ENCODE data around the gene CDH15. TPM values are rescaled to one million over a fixed set of nuclear protein-coding genes. Genes with fewer than 3 reads are reported as not detected.

CDH15 gene
- total and polyA plus RNA-seq, 7 experiments from 2014 or later, result not detected

DNA sequence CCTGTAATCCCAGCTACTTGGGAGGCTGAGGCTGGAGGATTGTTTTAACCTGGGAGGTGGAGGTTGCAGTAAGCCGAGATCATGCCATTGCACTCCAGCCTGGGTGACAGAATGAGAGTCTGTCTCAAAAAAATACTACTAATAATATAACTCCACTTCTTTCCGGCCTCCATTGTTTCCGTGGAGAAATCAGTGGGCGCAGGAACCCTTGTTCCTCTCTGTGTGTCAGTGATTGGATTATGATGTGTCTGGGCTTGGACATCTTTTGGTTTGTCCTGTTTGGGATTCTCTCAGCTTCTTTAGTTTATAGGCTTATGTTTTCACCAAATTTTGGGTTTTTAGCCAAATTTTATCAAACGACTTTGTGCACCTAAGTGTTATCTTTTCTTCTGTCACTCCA lies 41.1 kb upstream of the CDH15 start:
- H3K4me3 ChIP-seq (ENCODE audit: low read length), result no peak overlapping the region
- H3K4me1 ChIP-seq (ENCODE audit: control insufficient read depth in 2 of 2, insufficient read depth in 2 of 2, low read length in 2 of 2), result no peaks in the 10 kb centered on the region
- DNase-seq, result no peak
- intact Hi-C loops (cut with micrococcal nuclease), result no loop called here
- Mint-ChIP-seq H3K4me3 (no peak overlapping the region), H3K4me1 (peaks cover 12 to 33% (median 24%) of the 10 kb centered on the region in 7 donors), H3K27me3 (no peaks in the 10 kb centered on the region), H3K36me3 (peaks cover 10 to 46% (median 35%) of the 10 kb centered on the region in 5 donors), H3K9me3 (peaks cover 0 to 11% (median 0%) of the 10 kb centered on the region in 11 donors), H3K27ac (no peak overlapping the region)
- ChIA-PET CTCF (no interaction called here), POLR2A (no interaction called here)
- H3K27me3 ChIP-seq (ENCODE audit: control insufficient read depth in 2 of 2, insufficient read depth in 2 of 2, low read length in 2 of 2), result no peaks in the 10 kb centered on the region
- H3K36me3 ChIP-seq (ENCODE audit: control insufficient read depth in 2 of 3, insufficient read depth in 3 of 3, low read length in 3 of 3), result peaks cover 0 to 44% (median 10%) of the 10 kb centered on the region in 3 experiments
- no peak for ATAC-seq
- no peak overlapping the region for H3K27ac ChIP-seq (ENCODE audit: low read depth, low read length)
- no peaks in the 10 kb centered on the region for H3K9me3 ChIP-seq (ENCODE audit: control insufficient read depth in 2 of 3, low read length in 3 of 3)

DNA sequence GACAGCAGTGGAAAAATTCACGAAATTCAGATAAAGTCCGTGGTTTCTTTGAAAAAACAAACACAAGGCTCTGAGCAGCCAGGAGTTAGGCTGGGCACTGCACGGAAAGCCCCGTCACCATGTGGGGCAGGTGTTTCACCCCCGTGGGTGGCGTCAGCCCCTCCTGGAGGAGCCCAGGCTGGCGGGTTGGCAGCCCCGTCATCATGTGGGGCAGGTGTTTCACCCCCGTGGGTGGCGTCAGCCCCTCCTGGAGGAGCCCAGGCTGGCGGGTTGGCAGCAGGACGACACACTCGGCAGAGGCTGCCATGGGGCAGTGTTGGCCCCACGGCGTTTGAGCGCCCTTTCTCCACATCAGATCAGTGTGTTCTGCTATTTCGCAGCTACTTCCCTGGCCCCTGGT lies 39.8 kb upstream of the CDH15 start:
- DNase-seq (no peak), ATAC-seq (no peak)
- no peak overlapping the region for H3K4me3 Mint-ChIP-seq

DNA sequence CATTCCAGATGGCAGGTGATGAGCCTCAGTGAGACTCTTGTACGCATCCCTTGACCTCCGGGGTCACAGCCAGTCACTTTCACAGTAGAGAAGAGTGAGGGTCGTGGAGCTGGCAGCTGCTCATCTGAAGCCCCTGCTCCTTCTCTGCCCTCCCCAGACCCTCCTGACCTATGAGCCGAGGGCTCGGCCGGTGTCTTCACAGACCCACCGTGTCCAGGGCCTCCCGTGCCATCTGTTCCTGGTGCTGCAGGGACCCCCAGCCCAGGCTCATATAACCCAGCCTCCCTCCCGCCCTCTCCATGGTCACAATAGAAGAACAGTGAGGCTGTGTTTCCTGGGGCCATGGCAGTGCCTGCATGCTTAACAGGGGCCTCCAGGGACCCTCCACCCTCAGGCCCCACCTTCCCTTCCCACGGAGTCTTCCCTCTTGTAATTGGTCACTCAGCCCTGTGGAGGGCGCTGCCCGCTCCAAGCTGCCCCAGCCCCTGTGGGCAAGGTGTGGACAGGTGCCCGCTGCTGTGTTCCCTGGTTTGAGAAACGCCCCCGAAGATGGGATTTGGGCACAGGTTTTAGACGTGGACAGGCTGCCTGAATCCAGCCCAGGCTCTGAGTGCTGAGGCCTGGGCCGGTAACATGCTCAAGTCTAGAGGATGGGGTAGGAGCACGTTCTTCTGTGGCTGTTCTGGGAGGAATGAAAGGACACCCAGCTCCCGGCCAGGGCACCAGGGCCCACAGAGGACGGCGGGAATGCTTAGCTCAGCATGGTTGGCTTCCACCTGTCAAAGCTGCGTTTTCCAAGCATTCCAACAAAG lies 39.1 kb upstream of the CDH15 start:
- no peak for DNase-seq
- intact Hi-C loops (cut with micrococcal nuclease), result no loop called here

More for the DNA sequence above, 39.8 kb upstream of the CDH15 start:
- POLR2A ChIA-PET, result no interaction called here
- no peaks in the 10 kb centered on the region for H3K27me3 Mint-ChIP-seq
- Histone ChIP-seq H3K27me3 (ENCODE audit: control insufficient read depth in 2 of 2, insufficient read depth in 2 of 2, low read length in 2 of 2) (no peaks in the 10 kb centered on the region), H3K36me3 (ENCODE audit: control insufficient read depth in 2 of 3, insufficient read depth in 3 of 3, low read length in 3 of 3) (peaks cover 0 to 53% (median 10%) of the 10 kb centered on the region in 3 experiments), H3K4me1 (ENCODE audit: control insufficient read depth in 2 of 2, insufficient read depth in 2 of 2, low read length in 2 of 2) (no peaks in the 10 kb centered on the region), H3K4me3 (ENCODE audit: low read length) (no peak overlapping the region), H3K9me3 (ENCODE audit: control insufficient read depth in 2 of 3, low read length in 3 of 3) (no peaks in the 10 kb centered on the region), H3K27ac (ENCODE audit: low read depth, low read length) (no peak overlapping the region)
- peaks cover 6 to 39% (median 30%) of the 10 kb centered on the region in 5 donors for H3K36me3 Mint-ChIP-seq
- H3K9me3 Mint-ChIP-seq, result peaks cover 0 to 5% (median 0%) of the 10 kb centered on the region in 11 donors
- H3K4me1 Mint-ChIP-seq, result peaks cover 11 to 27% (median 20%) of the 10 kb centered on the region in 7 donors
- CTCF ChIA-PET, result no interaction called here
- intact Hi-C loops (cut with micrococcal nuclease), result no loop called here
- no peak overlapping the region for H3K27ac Mint-ChIP-seq

GRCh38 chr16:89133457-89134127 lies 38.0 kb upstream of the CDH15 start:
- ChIA-PET POLR2A (interaction anchor here (0.6 kb wide), 1 partner anchor 285 kb away, joined by 3 read pairs; no protein-coding TSS in a partner anchor), CTCF (interaction anchor here (0.6 kb wide), 1 partner anchor 18 kb away, joined by 3 read pairs; no protein-coding TSS in a partner anchor)
- intact Hi-C loops (cut with micrococcal nuclease), result no loop called here
- Mint-ChIP-seq H3K27ac (peak overlapping the region in 1 of 9 donors; percentile 9), H3K27me3 (no peaks in the 10 kb centered on the region), H3K4me1 (peaks cover 4 to 21% (median 17%) of the 10 kb centered on the region in 7 donors), H3K9me3 (peaks cover 0 to 5% (median 0%) of the 10 kb centered on the region in 11 donors), H3K4me3 (no peak overlapping the region), H3K36me3 (peaks cover 6 to 39% (median 29%) of the 10 kb centered on the region in 5 donors)
- Histone ChIP-seq H3K27me3 (ENCODE audit: control insufficient read depth in 2 of 2, insufficient read depth in 2 of 2, low read length in 2 of 2) (no peaks in the 10 kb centered on the region), H3K9me3 (ENCODE audit: control insufficient read depth in 2 of 3, low read length in 3 of 3) (no peaks in the 10 kb centered on the region), H3K4me1 (ENCODE audit: control insufficient read depth in 2 of 2, insufficient read depth in 2 of 2, low read length in 2 of 2) (no peaks in the 10 kb centered on the region), H3K36me3 (ENCODE audit: control insufficient read depth in 2 of 3, insufficient read depth in 3 of 3, low read length in 3 of 3) (peaks cover 0 to 66% (median 10%) of the 10 kb centered on the region in 3 experiments), H3K4me3 (ENCODE audit: low read length) (no peak overlapping the region), H3K27ac (ENCODE audit: low read depth, low read length) (no peak overlapping the region)
- no peak for DNase-seq
- ATAC-seq, result no peak

More for the DNA sequence above, 39.1 kb upstream of the CDH15 start:
- Histone ChIP-seq H3K36me3 (ENCODE audit: control insufficient read depth in 2 of 3, insufficient read depth in 3 of 3, low read length in 3 of 3) (peaks cover 0 to 56% (median 10%) of the 10 kb centered on the region in 3 experiments), H3K27me3 (ENCODE audit: control insufficient read depth in 2 of 2, insufficient read depth in 2 of 2, low read length in 2 of 2) (no peaks in the 10 kb centered on the region), H3K9me3 (ENCODE audit: control insufficient read depth in 2 of 3, low read length in 3 of 3) (no peaks in the 10 kb centered on the region), H3K4me3 (ENCODE audit: low read length) (no peak overlapping the region), H3K27ac (ENCODE audit: low read depth, low read length) (no peak overlapping the region), H3K4me1 (ENCODE audit: control insufficient read depth in 2 of 2, insufficient read depth in 2 of 2, low read length in 2 of 2) (no peaks in the 10 kb centered on the region)
- Mint-ChIP-seq H3K36me3 (peaks cover 6 to 39% (median 30%) of the 10 kb centered on the region in 5 donors), H3K4me3 (no peak overlapping the region), H3K4me1 (peaks cover 9 to 27% (median 20%) of the 10 kb centered on the region in 7 donors), H3K9me3 (peaks cover 0 to 5% (median 0%) of the 10 kb centered on the region in 11 donors), H3K27ac (no peak overlapping the region), H3K27me3 (no peaks in the 10 kb centered on the region)
- ChIA-PET CTCF (no interaction called here), POLR2A (no interaction called here)
- ATAC-seq, result no peak

- Histone ChIP-seq H3K4me1 (ENCODE audit: control insufficient read depth in 2 of 2, insufficient read depth in 2 of 2, low read length in 2 of 2) (no peaks in the 10 kb centered on the region), H3K27ac (ENCODE audit: low read depth, low read length) (no peak overlapping the region), H3K9me3 (ENCODE audit: control insufficient read depth in 2 of 3, low read length in 3 of 3) (no peaks in the 10 kb centered on the region), H3K27me3 (ENCODE audit: control insufficient read depth in 2 of 2, insufficient read depth in 2 of 2, low read length in 2 of 2) (no peaks in the 10 kb centered on the region), H3K4me3 (ENCODE audit: low read length) (no peak overlapping the region), H3K36me3 (ENCODE audit: control insufficient read depth in 2 of 3, insufficient read depth in 3 of 3, low read length in 3 of 3) (peaks cover 0 to 72% (median 10%) of the 10 kb centered on the region in 3 experiments)
- DNase-seq, result no peak
- intact Hi-C loops (cut with micrococcal nuclease), result no loop called here
- H3K9me3 Mint-ChIP-seq, result peaks cover 0 to 3% (median 0%) of the 10 kb centered on the region in 11 donors
- H3K27ac Mint-ChIP-seq, result no peak overlapping the region
- ChIA-PET POLR2A (interaction anchor here (0.6 kb wide), 1 partner anchor 285 kb away, joined by 3 read pairs; no protein-coding TSS in a partner anchor), CTCF (interaction anchor here (0.6 kb wide), 1 partner anchor 18 kb away, joined by 3 read pairs; no protein-coding TSS in a partner anchor)
- H3K36me3 Mint-ChIP-seq, result peaks cover 6 to 38% (median 22%) of the 10 kb centered on the region in 5 donors
- no peak for ATAC-seq
- H3K4me3 Mint-ChIP-seq, result no peak overlapping the region
- H3K27me3 Mint-ChIP-seq, result no peaks in the 10 kb centered on the region
- H3K4me1 Mint-ChIP-seq, result peaks cover 3 to 14% (median 10%) of the 10 kb centered on the region in 7 donors
Observed at GRCh38 chr16:89134269-89134668, 37.3 kb upstream of the CDH15 start.

GRCh38 chr16:89135166-89135565 lies 36.4 kb upstream of the CDH15 start:
- Histone ChIP-seq H3K4me1 (ENCODE audit: control insufficient read depth in 2 of 2, insufficient read depth in 2 of 2, low read length in 2 of 2) (no peaks in the 10 kb centered on the region), H3K4me3 (ENCODE audit: low read length) (no peak overlapping the region), H3K27me3 (ENCODE audit: control insufficient read depth in 2 of 2, insufficient read depth in 2 of 2, low read length in 2 of 2) (no peaks in the 10 kb centered on the region), H3K36me3 (ENCODE audit: control insufficient read depth in 2 of 3, insufficient read depth in 3 of 3, low read length in 3 of 3) (peaks cover 0 to 79% (median 10%) of the 10 kb centered on the region in 3 experiments), H3K9me3 (ENCODE audit: control insufficient read depth in 2 of 3, low read length in 3 of 3) (no peaks in the 10 kb centered on the region), H3K27ac (ENCODE audit: low read depth, low read length) (no peak overlapping the region)
- peak overlapping the region in 1 of 9 donors; percentile 65 for H3K27ac Mint-ChIP-seq
- ATAC-seq (no peak), DNase-seq (no peak)
- no peaks in the 10 kb centered on the region for H3K27me3 Mint-ChIP-seq
- peaks cover 6 to 29% (median 17%) of the 10 kb centered on the region in 5 donors for H3K36me3 Mint-ChIP-seq
- POLR2A ChIA-PET, result no interaction called here
- H3K4me3 Mint-ChIP-seq, result no peak overlapping the region
- peaks cover 2 to 10% (median 6%) of the 10 kb centered on the region in 7 donors for H3K4me1 Mint-ChIP-seq
- CTCF ChIA-PET, result interaction anchor here (0.6 kb wide), 1 partner anchor 13 kb away, joined by 3 read pairs; no protein-coding TSS in a partner anchor
- intact Hi-C loops (cut with micrococcal nuclease), result no loop called here
- H3K9me3 Mint-ChIP-seq, result no peaks in the 10 kb centered on the region
